B cell (primary cell): ENCODE measurements around the gene HOXD12. TPM values are rescaled to one million over a fixed set of nuclear protein-coding genes. Genes with fewer than 3 reads are reported as not detected.

ENCODE experiments used
- ATAC-seq: fragments of 200-7000 bp; cut with Tn5 transposase; one replicate; pipeline ENCODE4 v1.10.0; 2021; ENCODE audit warnings: low read depth, mild to moderate bottlenecking, moderate number of reproducible peaks, moderate library complexity
- CTCF ChIA-PET: fragments of 350-600 bp; sonication (Branson Sonifier 250); formaldehyde crosslinking; loops from one replicate; lab custom pipeline; 2021; ENCODE audit warnings: antibody characterized with exemption, inconsistent platforms; lab: Charles Lee
- POLR2A ChIA-PET: fragments of 350-600 bp; sonication (Branson Sonifier 250); formaldehyde crosslinking; loops from one replicate; lab custom pipeline; 2021; ENCODE audit warnings: antibody characterized with exemption; lab: Charles Lee
- DNase-seq: peaks from one replicate; pipeline ENCODE4 v3.0.0; 2013
- H2AFZ ChIP-seq: 2 replicates; pipeline ENCODE4 v1.6.1; 2012; ENCODE audit warnings: mild to moderate bottlenecking, low read depth, low read length; ENCODE audit not compliant: insufficient read depth, poor library complexity, severe bottlenecking
- H3K27ac ChIP-seq, 2 donors: 1 replicate in 1 of 2; 2 replicates in 1 of 2; pipeline ENCODE4 v1.5.1; 2012 to 2013; ENCODE audit warnings: low read length in 2 of 2, mild to moderate bottlenecking in 2 of 2, moderate library complexity in 1 of 2
- H3K27me3 ChIP-seq, 4 experiments: fragments of 200-600 bp in 1 of 4; sonication (generic) in 1 of 4; replicated peaks in 1 of 4; 1 replicate in 2 of 4; 2 replicates in 2 of 4; pipeline versions ENCODE4 v1.6.1 to v1.7.0; 2013 to 2016; ENCODE audit warnings: low read length in 3 of 4, mild to moderate bottlenecking in 2 of 4, mixed read lengths in 1 of 4, moderate library complexity in 1 of 4; ENCODE audit not compliant: insufficient read depth in 4 of 4, control insufficient read depth in 3 of 4; ENCODE audit errors: control extremely low read depth in 1 of 4
- H3K36me3 ChIP-seq, 2 experiments: replicated peaks in 1 of 2; 1 replicate in 1 of 2; 2 replicates in 1 of 2; pipeline versions ENCODE4 v1.6.1 to v1.7.1; 2013; ENCODE audit warnings: low read length in 1 of 2; ENCODE audit not compliant: insufficient read depth in 2 of 2, control insufficient read depth in 1 of 2; ENCODE audit errors: control extremely low read depth in 1 of 2, extremely low read depth in 1 of 2
- H3K4me1 ChIP-seq, 2 donors: fragments of 200-600 bp in 1 of 2; sonication (generic) in 1 of 2; 1 replicate in 1 of 2; 2 replicates in 1 of 2; pipeline versions ENCODE4 v1.5.1 to v1.6.1; 2013 to 2017; ENCODE audit warnings: low read length in 2 of 2; ENCODE audit not compliant: control insufficient read depth in 2 of 2, insufficient read depth in 2 of 2
- H3K4me2 ChIP-seq: replicated peaks from 2 replicates; pipeline ENCODE3; 2012; ENCODE audit warnings: mild to moderate bottlenecking, low read depth, low read length; ENCODE audit not compliant: poor library complexity, severe bottlenecking
- H3K4me3 ChIP-seq, 5 experiments: fragments of 200-600 bp in 1 of 5; sonication (generic) in 1 of 5; 1 replicate in 3 of 5; 2 replicates in 2 of 5; pipeline versions ENCODE4 v1.5.1 to v1.7.0; 2011 to 2016; ENCODE audit warnings: low read length in 4 of 5, mild to moderate bottlenecking in 4 of 5, low read depth in 2 of 5, control low read depth in 1 of 5, moderate library complexity in 1 of 5; ENCODE audit not compliant: insufficient read depth in 1 of 5; ENCODE audit errors: control extremely low read depth in 1 of 5, extremely low read depth in 1 of 5
- H3K79me2 ChIP-seq: fragments of 200-600 bp; sonication (generic); one replicate; pipeline ENCODE4 v1.6.0; 2016; ENCODE audit warnings: low read length; ENCODE audit not compliant: control insufficient read depth, insufficient read depth
- H3K9ac ChIP-seq: fragments of 200-600 bp; sonication (generic); 2 replicates; pipeline ENCODE4 v1.6.1; 2017; ENCODE audit warnings: mild to moderate bottlenecking, low read length, moderate library complexity
- H3K9me3 ChIP-seq, 3 donors: one replicate each; pipeline versions ENCODE4 v1.6.1 to v1.7.1; 2013; ENCODE audit warnings: low read length in 2 of 3; ENCODE audit not compliant: control insufficient read depth in 2 of 3, insufficient read depth in 1 of 3; ENCODE audit errors: control extremely low read depth in 1 of 3
- H4K20me1 ChIP-seq: 2 replicates; pipeline ENCODE4 v1.6.0; 2012; ENCODE audit warnings: mild to moderate bottlenecking, low read length; ENCODE audit not compliant: insufficient read depth, control insufficient read depth, poor library complexity, severe bottlenecking
- H3K27ac Mint-ChIP-seq: one replicate; pipeline ENCODE4 v1.8.0; 2021; ENCODE audit warnings: mixed read lengths
- H3K27me3 Mint-ChIP-seq: one replicate; pipeline ENCODE4 v1.8.0; 2021; ENCODE audit warnings: mixed read lengths
- H3K4me1 Mint-ChIP-seq: one replicate; pipeline ENCODE4 v1.8.0; 2021; ENCODE audit warnings: mixed read lengths
- H3K4me3 Mint-ChIP-seq: one replicate; pipeline ENCODE4 v1.8.0; 2021; ENCODE audit warnings: mixed read lengths
- H3K9me3 Mint-ChIP-seq: one replicate; pipeline ENCODE4 v1.8.0; 2022; ENCODE audit warnings: mixed read lengths; ENCODE audit not compliant: insufficient read depth
- CTCF ChIP-seq: fragments of 200-600 bp; IDR thresholded peaks from one replicate; pipeline ENCODE4 v1.8.0; 2022; ENCODE audit warnings: antibody characterized with exemption, mild to moderate bottlenecking
- EZH2 ChIP-seq: IDR thresholded peaks from 2 replicates; pipeline ENCODE4 v1.6.1; 2012; ENCODE audit warnings: borderline replicate concordance, low read depth, mild to moderate bottlenecking, moderate library complexity, low read length; ENCODE audit not compliant: insufficient read depth, poor library complexity, severe bottlenecking
- WGBS: methylation state at CpG from one replicate; pipeline ENCODE4 v1.1.5; 2013; ENCODE audit warnings: missing lambda C conversion rate; ENCODE audit not compliant: insufficient coverage; 5-methylcytosine and 5-hydroxymethylcytosine counted together
- intact Hi-C: fragments of 100-400 bp; cut with micrococcal nuclease; formaldehyde crosslinking; loops from one replicate; pipeline ENCODE4 v1.10.0; 2022
- polyA plus RNA-seq: library from polyadenylated mRNA; depleted of rRNA; stranded (reverse); fragments of >200 nt; gene quantifications from 2 replicates; pipeline ENCODE4 v1.2.3, GENCODE V29; 2012
- total RNA-seq, 2 donors: library from RNA; stranded (reverse); fragments of 120-200 nt in 1 of 2; gene quantifications; 1 replicate in 1 of 2; 2 replicates in 1 of 2; pipeline versions ENCODE4 v1.2.3 to v1.2.4, GENCODE V29; 2013 to 2022

HOXD12 gene
- total and polyA plus RNA-seq, 2 donors (not counting 1 experiment from before 2014, with no cell fraction given), result not detected

DNA sequence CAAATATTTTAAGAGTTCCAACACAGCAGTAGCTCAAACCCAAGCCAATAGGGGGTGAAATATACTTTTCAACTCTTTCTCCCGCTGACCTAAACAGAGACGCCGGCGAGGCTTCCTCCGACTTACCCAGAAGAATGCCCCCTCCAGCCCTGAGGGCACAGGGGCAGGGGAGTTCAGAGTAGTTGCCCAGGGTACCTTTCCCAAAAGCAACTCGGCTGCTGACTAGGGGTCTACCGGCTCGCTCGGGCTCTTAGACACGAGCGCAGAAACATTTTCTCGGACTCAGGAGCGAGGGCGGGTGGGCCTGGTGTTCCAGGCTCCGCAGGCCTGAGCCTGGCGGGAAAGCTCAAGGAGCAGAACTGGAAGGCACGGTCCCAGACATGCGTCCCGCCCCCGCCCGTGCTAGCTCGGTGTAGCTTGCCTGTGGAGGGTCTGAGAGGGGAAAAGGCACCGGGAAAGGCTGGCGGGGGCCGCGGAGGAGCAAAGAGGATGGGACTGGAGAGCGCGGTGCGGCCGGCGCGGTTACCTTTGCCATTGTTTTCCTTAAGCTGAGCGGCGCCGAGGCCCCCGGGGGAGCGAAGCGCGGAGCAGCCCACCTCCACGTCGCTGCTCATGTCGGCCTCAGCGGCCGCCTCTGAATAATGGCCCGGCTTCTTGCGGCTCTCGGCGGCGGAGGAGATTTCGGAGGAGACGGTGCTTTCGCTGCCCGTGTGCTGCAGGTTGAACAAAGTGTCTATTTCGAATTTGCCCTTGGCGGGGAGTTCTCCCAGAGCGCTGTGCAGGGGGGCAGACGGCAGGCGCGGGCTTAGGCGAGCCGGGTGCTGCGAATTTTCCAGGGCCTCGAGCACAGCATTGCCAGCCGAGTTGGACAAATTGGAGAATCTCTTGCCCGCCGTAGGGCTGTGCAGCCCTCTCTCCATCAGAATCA, 16.5 kb upstream of the HOXD12 start:
- Histone ChIP-seq H3K9me3 (peaks cover 3 to 87% (median 38%) of the 10 kb centered on the region in 3 donors), H3K4me1 (peaks cover 7 to 24% of the 10 kb centered on the region in 2 donors), H2AFZ (no peak overlapping the region), H3K4me2 (no peak overlapping the region), H3K27me3 (peaks cover 0 to 96% (median 79%) of the 10 kb centered on the region in 4 experiments), H3K4me3 (no peak overlapping the region), H3K27ac (no peak overlapping the region), H4K20me1 (no peaks in the 10 kb centered on the region), H3K79me2 (no peaks in the 10 kb centered on the region), H3K9ac (no peak overlapping the region), H3K36me3 (no peaks in the 10 kb centered on the region)
- DNase-seq (peak; percentile 28), ATAC-seq (no peak)
- ChIA-PET POLR2A (no interaction called here), CTCF (interaction anchor here (1.0 to 1.5 kb wide), 2 partner anchors 14 to 44 kb away, joined by 3 to 7 read pairs; no protein-coding TSS in a partner anchor)
- Mint-ChIP-seq H3K9me3 (peaks cover 3% of the 10 kb centered on the region), H3K4me3 (no peak overlapping the region), H3K27ac (peak overlapping the region; percentile 11), H3K4me1 (peaks cover 5% of the 10 kb centered on the region), H3K27me3 (peaks cover 73% of the 10 kb centered on the region)
- WGBS, result 15% methylated on average over 63 of the region's 66 CpGs
- intact Hi-C loops, result no loop called here
- TF ChIP-seq EZH2, result no peak
- no peak for TF ChIP-seq CTCF

- Histone ChIP-seq H3K9me3 (peaks cover 0 to 92% (median 38%) of the 10 kb centered on the region in 3 donors), H3K36me3 (no peaks in the 10 kb centered on the region), H4K20me1 (no peaks in the 10 kb centered on the region), H3K4me2 (no peak within 1 kb of the TSS), H3K27me3 (peaks cover 0 to 96% (median 79%) of the 10 kb centered on the region in 4 experiments), H3K4me3 (no peak within 1 kb of the TSS), H3K27ac (no peak within 1 kb of the TSS), H3K4me1 (peaks cover 13 to 26% of the 10 kb centered on the region in 2 donors), H2AFZ (no peak within 1 kb of the TSS), H3K79me2 (no peaks in the 10 kb centered on the region), H3K9ac (no peak within 1 kb of the TSS)
- ChIA-PET POLR2A (no interaction called here), CTCF (interaction anchor here (1.5 kb wide), 1 partner anchor 13 kb away, joined by 7 read pairs; no protein-coding TSS in a partner anchor)
- TF ChIP-seq EZH2 (no peak), CTCF (no peak)
- ATAC-seq (no peak), DNase-seq (no peak)
- intact Hi-C loops, result no loop called here
- whole genome bisulfite sequencing, result 38% methylated on average over 15 of the region's 27 CpGs
- H3K27me3 Mint-ChIP-seq, result peaks cover 73% of the 10 kb centered on the region
- no peak within 1 kb of the TSS for H3K4me3 Mint-ChIP-seq
- no peaks in the 10 kb centered on the region for H3K9me3 Mint-ChIP-seq
- H3K4me1 Mint-ChIP-seq, result peaks cover 9% of the 10 kb centered on the region
- peak within 1 kb of the TSS; percentile 41 for H3K27ac Mint-ChIP-seq
Measured at GRCh38 chr2:176083796-176084261, 15.8 kb upstream of the HOXD12 start, which contains the start of gene EVX2. Gene EVX2, minus strand, starts transcription at chr2:176083962. Its CDS starts 186 bp downstream, at chr2:176083776.
